Liver (tissue), 9 donors: ENCODE data around the gene FAM184A. TPM values are rescaled to one million over a fixed set of nuclear protein-coding genes. Genes with fewer than 3 reads are reported as not detected.

Source experiments
- DNase-seq: peaks from one replicate; pipeline ENCODE4 v3.0.0-alpha.2; 2017; ENCODE audit warnings: low spot score
- H3K27ac ChIP-seq, 2 donors: one replicate each; pipeline ENCODE4 v1.7.0; 2013; ENCODE audit warnings: inconsistent platforms in 2 of 2, low read length in 2 of 2, control low read depth in 1 of 2, low read depth in 1 of 2, mild to moderate bottlenecking in 1 of 2
- H3K27me3 ChIP-seq, 4 donors: one replicate each; pipeline versions ENCODE4 v1.6.1 to v1.7.0; 2013; ENCODE audit warnings: low read length in 3 of 4, inconsistent platforms in 1 of 4, mild to moderate bottlenecking in 1 of 4, moderate library complexity in 1 of 4; ENCODE audit not compliant: control insufficient read depth in 4 of 4, insufficient read depth in 4 of 4
- H3K36me3 ChIP-seq, 4 donors: one replicate each; pipeline versions ENCODE4 v1.6.1 to v1.7.0; 2013; ENCODE audit warnings: low read length in 3 of 4, mild to moderate bottlenecking in 3 of 4, low read depth in 1 of 4, moderate library complexity in 1 of 4; ENCODE audit not compliant: control insufficient read depth in 4 of 4, insufficient read depth in 3 of 4
- H3K4me1 ChIP-seq, 4 donors: one replicate each; pipeline versions ENCODE4 v1.6.1 to v1.7.0; 2013; ENCODE audit warnings: low read length in 3 of 4, mild to moderate bottlenecking in 3 of 4, moderate library complexity in 1 of 4; ENCODE audit not compliant: control insufficient read depth in 4 of 4, insufficient read depth in 4 of 4
- H3K4me3 ChIP-seq, 3 donors: one replicate each; pipeline versions ENCODE4 v1.6.1 to v1.7.0; 2013; ENCODE audit warnings: low read length in 3 of 3, control low read depth in 1 of 3, low read depth in 1 of 3, mild to moderate bottlenecking in 1 of 3
- H3K9ac ChIP-seq, 2 donors: one replicate each; pipeline ENCODE4 v1.7.0; 2013; ENCODE audit warnings: low read length in 2 of 2, mild to moderate bottlenecking in 2 of 2, moderate library complexity in 2 of 2, control low read depth in 1 of 2, low read depth in 1 of 2
- H3K9me3 ChIP-seq, 4 donors: one replicate each; pipeline versions ENCODE4 v1.6.1 to v1.7.0; 2013; ENCODE audit warnings: low read length in 3 of 4; ENCODE audit not compliant: control insufficient read depth in 4 of 4
- CTCF ChIP-seq: fragments of 150-350 bp; IDR thresholded peaks from 2 replicates; pipeline ENCODE4 v1.5.1; 2017; ENCODE audit warnings: improper control_type of control experiment, low read depth, low read length; ENCODE audit not compliant: missing input control
- EGR1 ChIP-seq, 2 donors: IDR thresholded peaks; 2 replicates each; pipeline ENCODE4 v1.6.1; 2016 to 2018; ENCODE audit warnings: antibody characterized with exemption in 2 of 2, low read depth in 2 of 2
- FOXA1 ChIP-seq: IDR thresholded peaks from 2 replicates; pipeline ENCODE4 v1.6.1; 2016; ENCODE audit warnings: antibody characterized with exemption
- FOXA2 ChIP-seq: IDR thresholded peaks from 2 replicates; pipeline ENCODE4 v1.6.1; 2016; ENCODE audit warnings: antibody characterized with exemption
- HNF4A ChIP-seq, 2 donors: conservative IDR thresholded peaks; 2 replicates each; pipeline ENCODE4 v1.6.1; 2016; ENCODE audit warnings: antibody characterized with exemption in 2 of 2, mild to moderate bottlenecking in 2 of 2
- HNF4G ChIP-seq: IDR thresholded peaks from 2 replicates; pipeline ENCODE4 v1.6.1; 2016; ENCODE audit warnings: antibody characterized with exemption
- JUND ChIP-seq, 2 donors: IDR thresholded peaks; 2 replicates each; pipeline ENCODE4 v1.6.1; 2016; ENCODE audit warnings: antibody characterized with exemption in 2 of 2
- NR2F2 ChIP-seq: IDR thresholded peaks from 2 replicates; pipeline ENCODE4 v1.6.1; 2016; ENCODE audit warnings: antibody characterized with exemption
- RAD21 ChIP-seq, 2 donors: IDR thresholded peaks; 2 replicates each; pipeline ENCODE4 v1.6.1; 2016; ENCODE audit warnings: antibody characterized with exemption in 2 of 2, mild to moderate bottlenecking in 2 of 2
- RXRA ChIP-seq, 2 donors: IDR thresholded peaks; 2 replicates each; pipeline ENCODE4 v1.6.1; 2017 to 2018; ENCODE audit warnings: antibody characterized with exemption in 2 of 2, mild to moderate bottlenecking in 1 of 2
- SP1 ChIP-seq: IDR thresholded peaks from 2 replicates; pipeline ENCODE4 v1.6.1; 2018; ENCODE audit warnings: antibody characterized with exemption, mild to moderate bottlenecking
- TAF1 ChIP-seq: conservative IDR thresholded peaks from 2 replicates; pipeline ENCODE4 v1.6.1; 2016; ENCODE audit warnings: antibody characterized with exemption, mild to moderate bottlenecking
- YY1 ChIP-seq: IDR thresholded peaks from 2 replicates; pipeline ENCODE4 v1.6.1; 2016; ENCODE audit warnings: antibody characterized with exemption, mild to moderate bottlenecking
- WGBS: extraction: QIAGEN DNeasy Blood & Tissue Kit; methylation state at CpG from one replicate; pipeline ENCODE4 v1.1.7; 2013; 5-methylcytosine and 5-hydroxymethylcytosine counted together
- polyA plus RNA-seq, 2 donors: library from polyadenylated mRNA; stranded (reverse) in 1 of 2; unstranded in 1 of 2; fragments of 200-250 nt in 1 of 2; fragments of >200 nt in 1 of 2; fragmentation: Nextera tagmentation in 1 of 2; extraction: Ambion mirVana in 1 of 2; gene quantifications; one replicate each; pipeline versions ENCODE4 v1.2.1 to v1.2.3, GENCODE V29; 2013 to 2015
- total RNA-seq, 2 donors: library from RNA; depleted of rRNA; stranded (reverse); fragments of >200 nt; gene quantifications; one replicate each; pipeline ENCODE4 v1.2.3, GENCODE V29; 2014
- TF ChIP-seq, protein P1 (sequence below): IDR thresholded peaks from 2 replicates; pipeline ENCODE4 v1.6.1; 2016; ENCODE audit warnings: antibody characterized with exemption
- TF ChIP-seq, protein P2 (sequence below): IDR thresholded peaks from 2 replicates; pipeline ENCODE4 v1.6.1; 2016; ENCODE audit warnings: antibody characterized with exemption, mild to moderate bottlenecking
- TF ChIP-seq, protein P3 (sequence below): IDR thresholded peaks from 2 replicates; pipeline ENCODE4 v1.6.1; 2016; ENCODE audit warnings: antibody characterized with exemption
- donor health status: healthy.
- donor health status: healthy.
- donor health status: healthy.
- donor health status: healthy.
- donor health status: healthy.

The FAM184A gene
- total and polyA plus RNA-seq, 4 donors = 1.0 to 7.4 (median 4.0) TPM

GRCh38 chr6:118984342-118984741 lies 94.1 kb downstream of the FAM184A start (continued):
- TF ChIP-seq, protein P1, sequence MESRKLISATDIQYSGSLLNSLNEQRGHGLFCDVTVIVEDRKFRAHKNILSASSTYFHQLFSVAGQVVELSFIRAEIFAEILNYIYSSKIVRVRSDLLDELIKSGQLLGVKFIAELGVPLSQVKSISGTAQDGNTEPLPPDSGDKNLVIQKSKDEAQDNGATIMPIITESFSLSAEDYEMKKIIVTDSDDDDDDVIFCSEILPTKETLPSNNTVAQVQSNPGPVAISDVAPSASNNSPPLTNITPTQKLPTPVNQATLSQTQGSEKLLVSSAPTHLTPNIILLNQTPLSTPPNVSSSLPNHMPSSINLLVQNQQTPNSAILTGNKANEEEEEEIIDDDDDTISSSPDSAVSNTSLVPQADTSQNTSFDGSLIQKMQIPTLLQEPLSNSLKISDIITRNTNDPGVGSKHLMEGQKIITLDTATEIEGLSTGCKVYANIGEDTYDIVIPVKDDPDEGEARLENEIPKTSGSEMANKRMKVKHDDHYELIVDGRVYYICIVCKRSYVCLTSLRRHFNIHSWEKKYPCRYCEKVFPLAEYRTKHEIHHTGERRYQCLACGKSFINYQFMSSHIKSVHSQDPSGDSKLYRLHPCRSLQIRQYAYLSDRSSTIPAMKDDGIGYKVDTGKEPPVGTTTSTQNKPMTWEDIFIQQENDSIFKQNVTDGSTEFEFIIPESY = no peak

GRCh38 chr6:118982575-118982911 lies 95.9 kb downstream of the FAM184A start:
- H3K9ac ChIP-seq = no peak overlapping the region
- H3K9me3 ChIP-seq = no peaks in the 10 kb centered on the region
- TF ChIP-seq FOXA2 (no peak), CTCF (no peak), EGR1 (IDR thresholded peaks at IDR 0.05; ENCODE audit: low read depth in 2 of 2) (no peak), JUND (IDR thresholded peaks at IDR 0.05) (no peak), SP1 (no peak), YY1 (no peak), RXRA (IDR thresholded peaks at IDR 0.05) (no peak), HNF4A (conservative IDR thresholded peaks at IDR 0.05) (no peak), NR2F2 (no peak), RAD21 (IDR thresholded peaks at IDR 0.05) (no peak), TAF1 (no peak), HNF4G (no peak)
- TF ChIP-seq, protein P2, sequence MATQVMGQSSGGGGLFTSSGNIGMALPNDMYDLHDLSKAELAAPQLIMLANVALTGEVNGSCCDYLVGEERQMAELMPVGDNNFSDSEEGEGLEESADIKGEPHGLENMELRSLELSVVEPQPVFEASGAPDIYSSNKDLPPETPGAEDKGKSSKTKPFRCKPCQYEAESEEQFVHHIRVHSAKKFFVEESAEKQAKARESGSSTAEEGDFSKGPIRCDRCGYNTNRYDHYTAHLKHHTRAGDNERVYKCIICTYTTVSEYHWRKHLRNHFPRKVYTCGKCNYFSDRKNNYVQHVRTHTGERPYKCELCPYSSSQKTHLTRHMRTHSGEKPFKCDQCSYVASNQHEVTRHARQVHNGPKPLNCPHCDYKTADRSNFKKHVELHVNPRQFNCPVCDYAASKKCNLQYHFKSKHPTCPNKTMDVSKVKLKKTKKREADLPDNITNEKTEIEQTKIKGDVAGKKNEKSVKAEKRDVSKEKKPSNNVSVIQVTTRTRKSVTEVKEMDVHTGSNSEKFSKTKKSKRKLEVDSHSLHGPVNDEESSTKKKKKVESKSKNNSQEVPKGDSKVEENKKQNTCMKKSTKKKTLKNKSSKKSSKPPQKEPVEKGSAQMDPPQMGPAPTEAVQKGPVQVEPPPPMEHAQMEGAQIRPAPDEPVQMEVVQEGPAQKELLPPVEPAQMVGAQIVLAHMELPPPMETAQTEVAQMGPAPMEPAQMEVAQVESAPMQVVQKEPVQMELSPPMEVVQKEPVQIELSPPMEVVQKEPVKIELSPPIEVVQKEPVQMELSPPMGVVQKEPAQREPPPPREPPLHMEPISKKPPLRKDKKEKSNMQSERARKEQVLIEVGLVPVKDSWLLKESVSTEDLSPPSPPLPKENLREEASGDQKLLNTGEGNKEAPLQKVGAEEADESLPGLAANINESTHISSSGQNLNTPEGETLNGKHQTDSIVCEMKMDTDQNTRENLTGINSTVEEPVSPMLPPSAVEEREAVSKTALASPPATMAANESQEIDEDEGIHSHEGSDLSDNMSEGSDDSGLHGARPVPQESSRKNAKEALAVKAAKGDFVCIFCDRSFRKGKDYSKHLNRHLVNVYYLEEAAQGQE = no peak
- 92% methylated on average over 3 of the region's 3 CpGs for WGBS
- H3K4me1 ChIP-seq = no peaks in the 10 kb centered on the region
- H3K36me3 ChIP-seq = no peaks in the 10 kb centered on the region
- no peak for DNase-seq
- no peak overlapping the region for H3K27ac ChIP-seq
- no peaks in the 10 kb centered on the region for H3K27me3 ChIP-seq
- H3K4me3 ChIP-seq = no peak overlapping the region

- H3K9ac ChIP-seq = no peak overlapping the region
- no peak overlapping the region for H3K4me3 ChIP-seq
- no peaks in the 10 kb centered on the region for H3K27me3 ChIP-seq
- no peaks in the 10 kb centered on the region for H3K36me3 ChIP-seq
- H3K27ac ChIP-seq = no peak overlapping the region
- no peaks in the 10 kb centered on the region for H3K4me1 ChIP-seq
- WGBS = 91% methylated on average over 6 of the region's 6 CpGs
- no peak for DNase-seq
- no peaks in the 10 kb centered on the region for H3K9me3 ChIP-seq
- TF ChIP-seq, protein P2 = no peak
- TF ChIP-seq HNF4G = no peak
- no peak for TF ChIP-seq TAF1
- no peak for TF ChIP-seq EGR1 (IDR thresholded peaks at IDR 0.05; ENCODE audit: low read depth in 2 of 2)
- no peak for TF ChIP-seq FOXA2
- TF ChIP-seq HNF4A (conservative IDR thresholded peaks at IDR 0.05) = no peak
- TF ChIP-seq JUND (IDR thresholded peaks at IDR 0.05) = no peak
- TF ChIP-seq, protein P1 = no peak
- TF ChIP-seq YY1 = no peak
- TF ChIP-seq SP1 = no peak
- no peak for TF ChIP-seq RAD21 (IDR thresholded peaks at IDR 0.05)
- TF ChIP-seq NR2F2 = no peak
- no peak for TF ChIP-seq FOXA1
- TF ChIP-seq, protein P3, sequence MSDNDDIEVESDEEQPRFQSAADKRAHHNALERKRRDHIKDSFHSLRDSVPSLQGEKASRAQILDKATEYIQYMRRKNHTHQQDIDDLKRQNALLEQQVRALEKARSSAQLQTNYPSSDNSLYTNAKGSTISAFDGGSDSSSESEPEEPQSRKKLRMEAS = no peak
Measured at GRCh38 chr6:118981884-118982574, 96.4 kb downstream of the FAM184A start.
